ENCODE data around the gene CNEP1R1.
A peak's percentile ranks its signal among the peaks of the same experiment; 100 is the strongest.

Gene CNEP1R1

GRCh38 chr16:50021544-50021943 lies 3.5 kb upstream of the CNEP1R1 start:
- no peak overlapping the region for H3K18ac ChIP-seq (ENCODE audit: low read length)
- no peak overlapping the region for H2AK5ac ChIP-seq (ENCODE audit: low read length)
- H3K79me1 ChIP-seq (ENCODE audit: low read length), result peaks cover 6% of the 10 kb centered on the region
- no peak overlapping the region for H3K4ac ChIP-seq (ENCODE audit: low read depth, low read length)
- H2BK5ac ChIP-seq (ENCODE audit: low read length), result no peak overlapping the region
- peaks cover 9% of the 10 kb centered on the region for H3K79me2 ChIP-seq (ENCODE audit: control insufficient read depth, insufficient read depth, low read length)
- H2BK120ac ChIP-seq (ENCODE audit: low read depth, low read length), result no peak overlapping the region
- H3K9ac ChIP-seq (ENCODE audit: low read length), result no peak overlapping the region
- H3K27ac ChIP-seq (ENCODE audit: low read depth, low read length), result no peak overlapping the region
- no peaks in the 10 kb centered on the region for H3K27me3 ChIP-seq (ENCODE audit: insufficient read depth, low read length, poor library complexity)
- no peak overlapping the region for H4K8ac ChIP-seq (ENCODE audit: low read depth, low read length)
- no peak overlapping the region for H3K23ac ChIP-seq (ENCODE audit: low read length)
- H3K4me3 ChIP-seq (ENCODE audit: low read length), result no peak overlapping the region
- no peaks in the 10 kb centered on the region for H3K4me1 ChIP-seq (ENCODE audit: control insufficient read depth, low read depth, low read length)
- H4K5ac ChIP-seq (ENCODE audit: low read length), result no peak overlapping the region
- DNase-seq, result peak; percentile 83
- no peaks in the 10 kb centered on the region for H3K36me3 ChIP-seq (ENCODE audit: control insufficient read depth, insufficient read depth, low read length)
- H3K4me2 ChIP-seq (ENCODE audit: low read length), result no peak overlapping the region
- no peak overlapping the region for H2BK15ac ChIP-seq (replicated peaks; ENCODE audit: low read depth)
- H3K56ac ChIP-seq (ENCODE audit: low read length), result no peak overlapping the region
- WGBS (ENCODE audit: extremely low coverage, insufficient coverage, low lambda C conversion rate), result no CpG with 5 or more reads among the region's 2 CpGs

GRCh38 chr16:50023641-50024040 lies 1.4 kb upstream of the CNEP1R1 start:
- H3K56ac ChIP-seq (ENCODE audit: low read length), result no peak overlapping the region
- H3K79me2 ChIP-seq (ENCODE audit: control insufficient read depth, insufficient read depth, low read length), result peaks cover 11% of the 10 kb centered on the region
- no peak overlapping the region for H4K8ac ChIP-seq (ENCODE audit: low read depth, low read length)
- H2AK5ac ChIP-seq (ENCODE audit: low read length), result no peak overlapping the region
- H2BK15ac ChIP-seq (replicated peaks; ENCODE audit: low read depth), result no peak overlapping the region
- no peak overlapping the region for H3K4me2 ChIP-seq (ENCODE audit: low read length)
- no peak overlapping the region for H4K5ac ChIP-seq (ENCODE audit: low read length)
- peaks cover 7% of the 10 kb centered on the region for H3K79me1 ChIP-seq (ENCODE audit: low read length)
- H3K27ac ChIP-seq (ENCODE audit: low read depth, low read length), result no peak overlapping the region
- H3K36me3 ChIP-seq (ENCODE audit: control insufficient read depth, insufficient read depth, low read length), result no peaks in the 10 kb centered on the region
- no peaks in the 10 kb centered on the region for H3K4me1 ChIP-seq (ENCODE audit: control insufficient read depth, low read depth, low read length)
- H3K27me3 ChIP-seq (ENCODE audit: insufficient read depth, low read length, poor library complexity), result no peaks in the 10 kb centered on the region
- DNase-seq, result no peak
- H3K9ac ChIP-seq (ENCODE audit: low read length), result no peak overlapping the region
- no peak overlapping the region for H2BK120ac ChIP-seq (ENCODE audit: low read depth, low read length)
- H3K4ac ChIP-seq (ENCODE audit: low read depth, low read length), result no peak overlapping the region
- H3K18ac ChIP-seq (ENCODE audit: low read length), result no peak overlapping the region
- H2BK5ac ChIP-seq (ENCODE audit: low read length), result no peak overlapping the region
- no peak overlapping the region for H3K4me3 ChIP-seq (ENCODE audit: low read length)
- WGBS (ENCODE audit: extremely low coverage, insufficient coverage, low lambda C conversion rate), result no CpG with 5 or more reads among the region's 4 CpGs
- H3K23ac ChIP-seq (ENCODE audit: low read length), result no peak overlapping the region

GRCh38 chr16:50024207-50024606 lies 818 bp upstream of the CNEP1R1 start:
- H3K4me2 ChIP-seq (ENCODE audit: low read length), result no peak overlapping the region
- no peak overlapping the region for H3K9ac ChIP-seq (ENCODE audit: low read length)
- H3K4me1 ChIP-seq (ENCODE audit: control insufficient read depth, low read depth, low read length), result no peaks in the 10 kb centered on the region
- no peak for DNase-seq
- peaks cover 11% of the 10 kb centered on the region for H3K79me2 ChIP-seq (ENCODE audit: control insufficient read depth, insufficient read depth, low read length)
- H3K4ac ChIP-seq (ENCODE audit: low read depth, low read length), result no peak overlapping the region
- no peak overlapping the region for H2BK15ac ChIP-seq (replicated peaks; ENCODE audit: low read depth)
- no peak overlapping the region for H3K23ac ChIP-seq (ENCODE audit: low read length)
- H2AK5ac ChIP-seq (ENCODE audit: low read length), result no peak overlapping the region
- H3K56ac ChIP-seq (ENCODE audit: low read length), result no peak overlapping the region
- no peak overlapping the region for H3K18ac ChIP-seq (ENCODE audit: low read length)
- no peak overlapping the region for H2BK5ac ChIP-seq (ENCODE audit: low read length)
- H3K27me3 ChIP-seq (ENCODE audit: insufficient read depth, low read length, poor library complexity), result no peaks in the 10 kb centered on the region
- no peak overlapping the region for H3K4me3 ChIP-seq (ENCODE audit: low read length)
- H2BK120ac ChIP-seq (ENCODE audit: low read depth, low read length), result no peak overlapping the region
- no peak overlapping the region for H4K5ac ChIP-seq (ENCODE audit: low read length)
- no peaks in the 10 kb centered on the region for H3K36me3 ChIP-seq (ENCODE audit: control insufficient read depth, insufficient read depth, low read length)
- peaks cover 7% of the 10 kb centered on the region for H3K79me1 ChIP-seq (ENCODE audit: low read length)
- H3K27ac ChIP-seq (ENCODE audit: low read depth, low read length), result no peak overlapping the region
- WGBS (ENCODE audit: extremely low coverage, insufficient coverage, low lambda C conversion rate), result no CpG with 5 or more reads among the region's 11 CpGs
- no peak overlapping the region for H4K8ac ChIP-seq (ENCODE audit: low read depth, low read length)

GRCh38 chr16:50025537-50025931 lies 509 bp downstream of the CNEP1R1 start:
- H3K4ac ChIP-seq (ENCODE audit: low read depth, low read length), result no peak overlapping the region
- H3K4me2 ChIP-seq (ENCODE audit: low read length), result peak overlapping the region; percentile 94
- peak overlapping the region; percentile 97 for H3K4me3 ChIP-seq (ENCODE audit: low read length)
- no peak overlapping the region for H2AK5ac ChIP-seq (ENCODE audit: low read length)
- H2BK15ac ChIP-seq (replicated peaks; ENCODE audit: low read depth), result no peak overlapping the region
- H3K23ac ChIP-seq (ENCODE audit: low read length), result peak overlapping the region; percentile 37
- H3K27ac ChIP-seq (ENCODE audit: low read depth, low read length), result peak overlapping the region; percentile 25
- H3K18ac ChIP-seq (ENCODE audit: low read length), result no peak overlapping the region
- H4K5ac ChIP-seq (ENCODE audit: low read length), result no peak overlapping the region
- peak overlapping the region; percentile 77 for H4K8ac ChIP-seq (ENCODE audit: low read depth, low read length)
- H3K27me3 ChIP-seq (ENCODE audit: insufficient read depth, low read length, poor library complexity), result no peaks in the 10 kb centered on the region
- peak; percentile 40 for DNase-seq
- no peaks in the 10 kb centered on the region for H3K4me1 ChIP-seq (ENCODE audit: control insufficient read depth, low read depth, low read length)
- no peak overlapping the region for H2BK5ac ChIP-seq (ENCODE audit: low read length)
- peaks cover 7% of the 10 kb centered on the region for H3K79me1 ChIP-seq (ENCODE audit: low read length)
- WGBS (ENCODE audit: extremely low coverage, insufficient coverage, low lambda C conversion rate), result no CpG with 5 or more reads among the region's 17 CpGs
- H3K36me3 ChIP-seq (ENCODE audit: control insufficient read depth, insufficient read depth, low read length), result no peaks in the 10 kb centered on the region
- peak overlapping the region; percentile 96 for H3K9ac ChIP-seq (ENCODE audit: low read length)
- peak overlapping the region; percentile 95 for H3K56ac ChIP-seq (ENCODE audit: low read length)
- H2BK120ac ChIP-seq (ENCODE audit: low read depth, low read length), result no peak overlapping the region
- H3K79me2 ChIP-seq (ENCODE audit: control insufficient read depth, insufficient read depth, low read length), result peaks cover 11% of the 10 kb centered on the region

- Histone ChIP-seq H2AK5ac (ENCODE audit: low read length) (no peak overlapping the region), H4K8ac (ENCODE audit: low read depth, low read length) (no peak overlapping the region), H3K36me3 (ENCODE audit: control insufficient read depth, insufficient read depth, low read length) (peaks cover 4% of the 10 kb centered on the region), H3K4me3 (ENCODE audit: low read length) (no peak overlapping the region), H3K4me2 (ENCODE audit: low read length) (no peak overlapping the region), H3K27me3 (ENCODE audit: insufficient read depth, low read length, poor library complexity) (no peaks in the 10 kb centered on the region), H3K18ac (ENCODE audit: low read length) (no peak overlapping the region), H3K79me2 (ENCODE audit: control insufficient read depth, insufficient read depth, low read length) (peaks cover 11% of the 10 kb centered on the region), H3K27ac (ENCODE audit: low read depth, low read length) (no peak overlapping the region), H2BK120ac (ENCODE audit: low read depth, low read length) (no peak overlapping the region), H3K23ac (ENCODE audit: low read length) (no peak overlapping the region), H2BK15ac (replicated peaks; ENCODE audit: low read depth) (no peak overlapping the region), H2BK5ac (ENCODE audit: low read length) (no peak overlapping the region), H3K79me1 (ENCODE audit: low read length) (peaks cover 11% of the 10 kb centered on the region), H3K4me1 (ENCODE audit: control insufficient read depth, low read depth, low read length) (no peaks in the 10 kb centered on the region), H3K56ac (ENCODE audit: low read length) (no peak overlapping the region), H3K4ac (ENCODE audit: low read depth, low read length) (no peak overlapping the region), H4K5ac (ENCODE audit: low read length) (no peak overlapping the region), H3K9ac (ENCODE audit: low read length) (no peak overlapping the region)
- no CpG with 5 or more reads among the region's 5 CpGs for WGBS (ENCODE audit: extremely low coverage, insufficient coverage, low lambda C conversion rate)
- no peak for DNase-seq
These were observed 2.8 kb downstream of the CNEP1R1 start for GRCh38 chr16:50027829-50028228.

GRCh38 chr16:50035468-50035992 lies 10.5 kb downstream of the CNEP1R1 start:
- Histone ChIP-seq H3K4me2 (ENCODE audit: low read length) (no peak overlapping the region), H3K9ac (ENCODE audit: low read length) (no peak overlapping the region), H2AK5ac (ENCODE audit: low read length) (no peak overlapping the region), H3K27me3 (ENCODE audit: insufficient read depth, low read length, poor library complexity) (no peaks in the 10 kb centered on the region), H3K79me2 (ENCODE audit: control insufficient read depth, insufficient read depth, low read length) (no peaks in the 10 kb centered on the region), H2BK5ac (ENCODE audit: low read length) (no peak overlapping the region), H3K36me3 (ENCODE audit: control insufficient read depth, insufficient read depth, low read length) (peaks cover 4% of the 10 kb centered on the region), H2BK15ac (replicated peaks; ENCODE audit: low read depth) (no peak overlapping the region), H3K79me1 (ENCODE audit: low read length) (peaks cover 4% of the 10 kb centered on the region), H2BK120ac (ENCODE audit: low read depth, low read length) (no peak overlapping the region), H3K27ac (ENCODE audit: low read depth, low read length) (no peak overlapping the region), H4K8ac (ENCODE audit: low read depth, low read length) (no peak overlapping the region), H3K56ac (ENCODE audit: low read length) (no peak overlapping the region), H3K4ac (ENCODE audit: low read depth, low read length) (no peak overlapping the region), H3K4me1 (ENCODE audit: control insufficient read depth, low read depth, low read length) (peaks cover 2% of the 10 kb centered on the region), H3K18ac (ENCODE audit: low read length) (no peak overlapping the region), H4K5ac (ENCODE audit: low read length) (no peak overlapping the region), H3K4me3 (ENCODE audit: low read length) (no peak overlapping the region), H3K23ac (ENCODE audit: low read length) (no peak overlapping the region)
- WGBS (ENCODE audit: extremely low coverage, insufficient coverage, low lambda C conversion rate), result no CpG with 5 or more reads among the region's 3 CpGs
- no peak for DNase-seq

Data from mesendoderm (in vitro differentiated cells).